Astrocyte of the spinal cord (primary cell): Measurements from ENCODE around the gene PCGF5.

Experiments
- DNase-seq: peaks from one replicate; pipeline ENCODE4 v3.0.0; 2011; ENCODE audit warnings: low read depth, low spot score
- H3K4me3 ChIP-seq: 2 replicates; pipeline ENCODE4 v1.5.1; 2011; ENCODE audit warnings: low read depth, mild to moderate bottlenecking, low read length, moderate library complexity
- in situ Hi-C: cut with HindIII; loops from 2 replicates; pipeline ENCODE4 v1.10.0; 2017; ENCODE audit warnings: low sequenced_read_pairs
- TF ChIP-seq, protein P1 (sequence below): IDR thresholded peaks from 2 replicates; pipeline ENCODE4 v1.5.1; 2012; ENCODE audit warnings: low read depth, mild to moderate bottlenecking, low read length, inconsistent platforms

Gene PCGF5

GRCh38 chr10:91210014-91210413 lies 10.4 kb upstream of the PCGF5 start:
- H3K4me3 ChIP-seq, result no peak overlapping the region
- TF ChIP-seq, protein P1, sequence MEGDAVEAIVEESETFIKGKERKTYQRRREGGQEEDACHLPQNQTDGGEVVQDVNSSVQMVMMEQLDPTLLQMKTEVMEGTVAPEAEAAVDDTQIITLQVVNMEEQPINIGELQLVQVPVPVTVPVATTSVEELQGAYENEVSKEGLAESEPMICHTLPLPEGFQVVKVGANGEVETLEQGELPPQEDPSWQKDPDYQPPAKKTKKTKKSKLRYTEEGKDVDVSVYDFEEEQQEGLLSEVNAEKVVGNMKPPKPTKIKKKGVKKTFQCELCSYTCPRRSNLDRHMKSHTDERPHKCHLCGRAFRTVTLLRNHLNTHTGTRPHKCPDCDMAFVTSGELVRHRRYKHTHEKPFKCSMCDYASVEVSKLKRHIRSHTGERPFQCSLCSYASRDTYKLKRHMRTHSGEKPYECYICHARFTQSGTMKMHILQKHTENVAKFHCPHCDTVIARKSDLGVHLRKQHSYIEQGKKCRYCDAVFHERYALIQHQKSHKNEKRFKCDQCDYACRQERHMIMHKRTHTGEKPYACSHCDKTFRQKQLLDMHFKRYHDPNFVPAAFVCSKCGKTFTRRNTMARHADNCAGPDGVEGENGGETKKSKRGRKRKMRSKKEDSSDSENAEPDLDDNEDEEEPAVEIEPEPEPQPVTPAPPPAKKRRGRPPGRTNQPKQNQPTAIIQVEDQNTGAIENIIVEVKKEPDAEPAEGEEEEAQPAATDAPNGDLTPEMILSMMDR, result no peak
- in situ Hi-C loops, result no loop called here
- DNase-seq, result no peak

DNA sequence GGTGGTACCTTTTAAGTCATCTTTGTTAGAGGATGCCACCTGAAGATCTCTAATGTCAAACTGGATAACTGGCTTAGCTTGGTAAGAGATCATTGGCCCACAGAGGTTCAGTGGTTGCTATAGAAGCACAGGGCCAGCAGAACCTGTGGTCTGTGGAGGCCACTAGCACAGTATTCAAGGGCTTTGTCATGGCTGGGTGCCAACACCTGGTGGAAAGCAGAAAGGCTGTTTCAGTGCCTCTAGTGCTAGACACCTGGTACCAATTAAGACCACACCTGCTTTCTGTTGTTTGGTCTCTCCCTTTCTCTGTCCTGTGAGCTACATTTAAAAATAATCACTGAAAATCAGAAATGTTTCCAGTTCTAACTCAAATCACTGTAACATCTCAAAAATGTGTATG lies 10.0 kb upstream of the PCGF5 start:
- in situ Hi-C loops, result no loop called here
- DNase-seq, result no peak
- TF ChIP-seq, protein P1, result no peak
- H3K4me3 ChIP-seq, result no peak overlapping the region

DNA sequence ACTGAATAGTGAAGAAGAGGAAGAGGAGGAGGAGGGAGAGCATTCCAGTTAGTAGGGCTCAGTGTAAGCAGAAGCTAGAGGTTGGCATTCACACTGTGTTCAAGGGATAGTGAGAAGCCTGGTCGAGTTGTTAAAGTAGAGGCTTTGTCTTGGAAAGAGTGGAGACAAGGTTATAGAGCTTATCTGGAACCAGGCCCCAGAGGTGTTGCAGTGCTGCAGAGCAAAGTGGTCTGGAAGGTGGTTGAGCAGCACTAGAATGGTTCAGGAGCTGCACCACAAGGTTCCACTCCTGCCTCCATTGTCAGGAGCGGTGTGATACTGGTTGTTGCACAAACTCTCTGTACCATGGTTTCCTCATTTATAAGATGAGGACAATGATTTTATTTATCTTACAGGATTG lies 8.8 kb upstream of the PCGF5 start:
- DNase-seq, result no peak
- in situ Hi-C loops, result no loop called here
- H3K4me3 ChIP-seq, result no peak overlapping the region
- TF ChIP-seq, protein P1, result no peak

DNA sequence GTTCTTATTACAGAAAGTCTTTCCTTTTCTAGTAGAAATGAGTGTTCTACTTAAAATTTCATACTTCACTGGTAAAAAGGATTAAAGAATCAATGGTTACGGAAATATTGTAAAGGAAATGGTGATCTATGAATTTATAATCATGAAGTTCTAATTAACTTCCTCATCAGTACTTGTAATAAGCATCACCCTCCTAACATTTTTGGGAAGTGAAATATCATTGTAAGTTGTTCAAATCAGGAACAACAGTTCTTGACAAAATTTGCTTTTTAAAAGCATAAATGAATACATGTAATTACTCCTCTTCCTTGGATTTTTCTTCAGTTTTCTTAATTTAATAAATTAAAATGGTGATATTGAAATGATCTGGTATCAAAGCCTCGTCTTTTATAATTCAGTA lies 5.6 kb upstream of the PCGF5 start:
- no peak overlapping the region for H3K4me3 ChIP-seq
- TF ChIP-seq, protein P1, result no peak
- no peak for DNase-seq
- in situ Hi-C loops, result no loop called here

GRCh38 chr10:91215384-91215783 lies 5.1 kb upstream of the PCGF5 start:
- in situ Hi-C loops, result no loop called here
- no peak overlapping the region for H3K4me3 ChIP-seq
- TF ChIP-seq, protein P1, result no peak
- no peak for DNase-seq

DNA sequence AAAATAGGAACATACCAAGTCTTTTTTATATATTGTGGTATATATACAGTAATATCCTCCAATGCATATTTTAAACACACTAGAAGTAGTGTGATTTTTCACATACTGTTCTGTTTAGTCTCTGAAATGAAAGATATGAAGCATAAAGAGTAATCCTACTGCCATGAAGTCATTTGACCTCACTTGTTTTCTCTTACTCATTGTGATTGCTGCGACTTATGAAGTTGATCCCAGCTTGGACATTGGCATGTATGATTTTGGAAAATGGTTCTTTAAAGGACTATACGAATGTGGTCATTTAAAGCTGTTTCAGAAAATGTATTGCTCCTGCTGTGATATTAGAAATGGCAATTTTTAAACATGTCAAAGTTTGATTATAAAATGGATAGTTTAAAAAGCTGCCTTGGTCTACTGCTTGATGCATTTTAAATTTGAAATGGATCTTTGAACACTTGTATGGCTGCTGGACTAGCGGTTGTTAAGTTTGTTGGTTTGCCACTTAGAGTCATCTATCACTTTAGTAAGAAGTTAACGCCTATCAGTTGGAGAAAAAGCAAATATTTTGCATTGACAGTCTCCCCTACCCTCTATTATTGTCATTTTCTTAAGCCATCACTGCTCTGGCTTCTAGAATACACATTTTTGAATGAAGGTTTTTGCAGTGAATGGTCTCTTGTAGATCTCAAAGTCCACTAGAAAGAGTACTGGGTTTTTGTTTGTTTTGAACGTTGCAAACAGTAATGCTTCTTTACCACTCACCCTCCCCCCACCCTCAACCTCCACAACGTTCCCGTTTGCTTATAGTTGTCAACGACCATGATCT lies 881 bp upstream of the PCGF5 start:
- peak overlapping the region; percentile 49 for H3K4me3 ChIP-seq
- TF ChIP-seq, protein P1, result no peak
- no peak for DNase-seq
- in situ Hi-C loops, result no loop called here
